H1 (cell line): ENCODE measurements around the gene BRCA1. TPM values are rescaled to one million over a fixed set of nuclear protein-coding genes. Genes with fewer than 3 reads are reported as not detected.

Experiments
- polyA plus RNA-seq, 7 experiments: library from polyadenylated mRNA; depleted of rRNA in 3 of 7; stranded (reverse) in 5 of 7; unstranded in 2 of 7; fragments of >200 nt in 5 of 7; fragments of 200-250 nt in 2 of 7; gene quantifications; 1 replicate in 5 of 7; 2 replicates in 1 of 7; 4 replicates in 1 of 7; pipeline versions ENCODE4 v1.2.1 to v1.2.3, GENCODE V29; 2011 to 2013; ENCODE audit warnings: missing spikeins in 2 of 7, mixed read lengths in 2 of 7
- total RNA-seq: library from RNA; stranded (reverse); fragmentation: NEBNext Ultra II Directional; extraction: Animal tissue kit (Norgen Biotek cat#: 25700); gene quantifications from 2 replicates; pipeline ENCODE4 v1.2.1, GENCODE V29; 2021
- TF ChIP-seq, protein P1 (sequence below): fragments of 300-600 bp; sonication (generic); IDR thresholded peaks from 2 replicates; pipeline ENCODE4 v1.7.1; 2012; ENCODE audit warnings: low read length, moderate library complexity, mild to moderate bottlenecking, inconsistent platforms; ENCODE audit not compliant: insufficient replicate concordance

BRCA1 gene
- total and polyA plus RNA-seq, 2 of the 8 experiments (the other 6 are each of a cell fraction or from before 2014, with no cell fraction given), result 30.7 to 39.2 TPM

GRCh38 chr17:43104665-43105064, 20.5 kb downstream of the BRCA1 start (continued):
- TF ChIP-seq, protein P1, sequence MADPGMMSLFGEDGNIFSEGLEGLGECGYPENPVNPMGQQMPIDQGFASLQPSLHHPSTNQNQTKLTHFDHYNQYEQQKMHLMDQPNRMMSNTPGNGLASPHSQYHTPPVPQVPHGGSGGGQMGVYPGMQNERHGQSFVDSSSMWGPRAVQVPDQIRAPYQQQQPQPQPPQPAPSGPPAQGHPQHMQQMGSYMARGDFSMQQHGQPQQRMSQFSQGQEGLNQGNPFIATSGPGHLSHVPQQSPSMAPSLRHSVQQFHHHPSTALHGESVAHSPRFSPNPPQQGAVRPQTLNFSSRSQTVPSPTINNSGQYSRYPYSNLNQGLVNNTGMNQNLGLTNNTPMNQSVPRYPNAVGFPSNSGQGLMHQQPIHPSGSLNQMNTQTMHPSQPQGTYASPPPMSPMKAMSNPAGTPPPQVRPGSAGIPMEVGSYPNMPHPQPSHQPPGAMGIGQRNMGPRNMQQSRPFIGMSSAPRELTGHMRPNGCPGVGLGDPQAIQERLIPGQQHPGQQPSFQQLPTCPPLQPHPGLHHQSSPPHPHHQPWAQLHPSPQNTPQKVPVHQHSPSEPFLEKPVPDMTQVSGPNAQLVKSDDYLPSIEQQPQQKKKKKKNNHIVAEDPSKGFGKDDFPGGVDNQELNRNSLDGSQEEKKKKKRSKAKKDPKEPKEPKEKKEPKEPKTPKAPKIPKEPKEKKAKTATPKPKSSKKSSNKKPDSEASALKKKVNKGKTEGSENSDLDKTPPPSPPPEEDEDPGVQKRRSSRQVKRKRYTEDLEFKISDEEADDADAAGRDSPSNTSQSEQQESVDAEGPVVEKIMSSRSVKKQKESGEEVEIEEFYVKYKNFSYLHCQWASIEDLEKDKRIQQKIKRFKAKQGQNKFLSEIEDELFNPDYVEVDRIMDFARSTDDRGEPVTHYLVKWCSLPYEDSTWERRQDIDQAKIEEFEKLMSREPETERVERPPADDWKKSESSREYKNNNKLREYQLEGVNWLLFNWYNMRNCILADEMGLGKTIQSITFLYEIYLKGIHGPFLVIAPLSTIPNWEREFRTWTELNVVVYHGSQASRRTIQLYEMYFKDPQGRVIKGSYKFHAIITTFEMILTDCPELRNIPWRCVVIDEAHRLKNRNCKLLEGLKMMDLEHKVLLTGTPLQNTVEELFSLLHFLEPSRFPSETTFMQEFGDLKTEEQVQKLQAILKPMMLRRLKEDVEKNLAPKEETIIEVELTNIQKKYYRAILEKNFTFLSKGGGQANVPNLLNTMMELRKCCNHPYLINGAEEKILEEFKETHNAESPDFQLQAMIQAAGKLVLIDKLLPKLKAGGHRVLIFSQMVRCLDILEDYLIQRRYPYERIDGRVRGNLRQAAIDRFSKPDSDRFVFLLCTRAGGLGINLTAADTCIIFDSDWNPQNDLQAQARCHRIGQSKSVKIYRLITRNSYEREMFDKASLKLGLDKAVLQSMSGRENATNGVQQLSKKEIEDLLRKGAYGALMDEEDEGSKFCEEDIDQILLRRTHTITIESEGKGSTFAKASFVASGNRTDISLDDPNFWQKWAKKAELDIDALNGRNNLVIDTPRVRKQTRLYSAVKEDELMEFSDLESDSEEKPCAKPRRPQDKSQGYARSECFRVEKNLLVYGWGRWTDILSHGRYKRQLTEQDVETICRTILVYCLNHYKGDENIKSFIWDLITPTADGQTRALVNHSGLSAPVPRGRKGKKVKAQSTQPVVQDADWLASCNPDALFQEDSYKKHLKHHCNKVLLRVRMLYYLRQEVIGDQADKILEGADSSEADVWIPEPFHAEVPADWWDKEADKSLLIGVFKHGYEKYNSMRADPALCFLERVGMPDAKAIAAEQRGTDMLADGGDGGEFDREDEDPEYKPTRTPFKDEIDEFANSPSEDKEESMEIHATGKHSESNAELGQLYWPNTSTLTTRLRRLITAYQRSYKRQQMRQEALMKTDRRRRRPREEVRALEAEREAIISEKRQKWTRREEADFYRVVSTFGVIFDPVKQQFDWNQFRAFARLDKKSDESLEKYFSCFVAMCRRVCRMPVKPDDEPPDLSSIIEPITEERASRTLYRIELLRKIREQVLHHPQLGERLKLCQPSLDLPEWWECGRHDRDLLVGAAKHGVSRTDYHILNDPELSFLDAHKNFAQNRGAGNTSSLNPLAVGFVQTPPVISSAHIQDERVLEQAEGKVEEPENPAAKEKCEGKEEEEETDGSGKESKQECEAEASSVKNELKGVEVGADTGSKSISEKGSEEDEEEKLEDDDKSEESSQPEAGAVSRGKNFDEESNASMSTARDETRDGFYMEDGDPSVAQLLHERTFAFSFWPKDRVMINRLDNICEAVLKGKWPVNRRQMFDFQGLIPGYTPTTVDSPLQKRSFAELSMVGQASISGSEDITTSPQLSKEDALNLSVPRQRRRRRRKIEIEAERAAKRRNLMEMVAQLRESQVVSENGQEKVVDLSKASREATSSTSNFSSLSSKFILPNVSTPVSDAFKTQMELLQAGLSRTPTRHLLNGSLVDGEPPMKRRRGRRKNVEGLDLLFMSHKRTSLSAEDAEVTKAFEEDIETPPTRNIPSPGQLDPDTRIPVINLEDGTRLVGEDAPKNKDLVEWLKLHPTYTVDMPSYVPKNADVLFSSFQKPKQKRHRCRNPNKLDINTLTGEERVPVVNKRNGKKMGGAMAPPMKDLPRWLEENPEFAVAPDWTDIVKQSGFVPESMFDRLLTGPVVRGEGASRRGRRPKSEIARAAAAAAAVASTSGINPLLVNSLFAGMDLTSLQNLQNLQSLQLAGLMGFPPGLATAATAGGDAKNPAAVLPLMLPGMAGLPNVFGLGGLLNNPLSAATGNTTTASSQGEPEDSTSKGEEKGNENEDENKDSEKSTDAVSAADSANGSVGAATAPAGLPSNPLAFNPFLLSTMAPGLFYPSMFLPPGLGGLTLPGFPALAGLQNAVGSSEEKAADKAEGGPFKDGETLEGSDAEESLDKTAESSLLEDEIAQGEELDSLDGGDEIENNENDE, result no peak
